OCI-LY1 (cell line): ENCODE measurements around the gene RNGTT.

Experiments used
- EZH2 ChIP-seq: fragments of 200-600 bp; sonication (generic), shearing (Covaris generic); IDR thresholded peaks from 2 replicates; pipeline ENCODE4 v1.8.0; 2017; ENCODE audit warnings: borderline replicate concordance, mixed run types, mild to moderate bottlenecking, antibody characterized with exemption, low read length, moderate library complexity, mixed read lengths
- TF ChIP-seq, protein P1 (sequence below): fragments of 200-600 bp; sonication (generic), shearing (Covaris generic); IDR thresholded peaks from 2 replicates; pipeline ENCODE4 v1.5.1; 2017; ENCODE audit warnings: mild to moderate bottlenecking, antibody characterized with exemption, low read length, moderate library complexity, mixed read lengths

DNA sequence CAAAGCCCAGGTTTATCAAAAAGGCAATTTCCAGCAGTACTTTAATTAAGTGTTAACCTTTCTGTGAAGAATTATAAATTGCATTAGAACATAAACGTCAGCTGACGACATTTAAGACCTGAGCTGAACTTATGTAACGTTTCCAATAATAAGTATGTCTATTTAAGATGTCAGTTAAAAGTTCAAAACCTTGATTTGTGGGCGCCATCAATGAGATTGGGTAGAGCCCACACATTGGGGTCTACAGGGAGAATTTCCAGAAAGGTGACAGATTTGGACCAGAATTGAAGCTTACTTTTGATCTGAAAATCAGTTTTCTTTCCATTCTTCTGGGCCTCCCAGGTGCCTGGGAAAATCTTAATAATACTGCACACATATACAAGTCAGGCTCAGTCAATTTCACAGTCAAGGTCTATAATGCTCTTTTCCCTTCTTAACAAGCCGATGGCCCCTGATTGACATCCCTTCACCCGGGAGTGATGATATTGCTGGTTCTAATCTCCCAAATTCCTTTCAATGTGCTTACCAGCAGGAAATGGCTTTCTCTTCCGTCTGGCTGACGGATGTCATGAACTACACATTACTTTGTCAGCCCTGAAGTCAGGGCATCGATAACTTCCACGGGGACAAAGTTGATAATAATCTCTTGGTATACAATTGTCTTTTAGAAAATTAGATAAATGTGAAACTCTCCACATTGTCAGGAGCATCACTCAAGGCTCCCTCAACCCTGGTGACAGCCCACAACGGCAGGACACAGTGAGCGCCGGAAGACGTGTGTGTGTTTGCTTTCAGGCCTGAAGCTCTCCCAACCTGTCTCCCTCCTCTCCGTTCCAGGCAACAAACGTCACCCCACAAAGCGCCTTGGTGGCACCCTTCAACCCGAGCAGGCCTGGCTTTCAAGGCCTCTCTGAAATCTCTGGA lies 400.8 kb downstream of the RNGTT start:
- TF ChIP-seq, protein P1, sequence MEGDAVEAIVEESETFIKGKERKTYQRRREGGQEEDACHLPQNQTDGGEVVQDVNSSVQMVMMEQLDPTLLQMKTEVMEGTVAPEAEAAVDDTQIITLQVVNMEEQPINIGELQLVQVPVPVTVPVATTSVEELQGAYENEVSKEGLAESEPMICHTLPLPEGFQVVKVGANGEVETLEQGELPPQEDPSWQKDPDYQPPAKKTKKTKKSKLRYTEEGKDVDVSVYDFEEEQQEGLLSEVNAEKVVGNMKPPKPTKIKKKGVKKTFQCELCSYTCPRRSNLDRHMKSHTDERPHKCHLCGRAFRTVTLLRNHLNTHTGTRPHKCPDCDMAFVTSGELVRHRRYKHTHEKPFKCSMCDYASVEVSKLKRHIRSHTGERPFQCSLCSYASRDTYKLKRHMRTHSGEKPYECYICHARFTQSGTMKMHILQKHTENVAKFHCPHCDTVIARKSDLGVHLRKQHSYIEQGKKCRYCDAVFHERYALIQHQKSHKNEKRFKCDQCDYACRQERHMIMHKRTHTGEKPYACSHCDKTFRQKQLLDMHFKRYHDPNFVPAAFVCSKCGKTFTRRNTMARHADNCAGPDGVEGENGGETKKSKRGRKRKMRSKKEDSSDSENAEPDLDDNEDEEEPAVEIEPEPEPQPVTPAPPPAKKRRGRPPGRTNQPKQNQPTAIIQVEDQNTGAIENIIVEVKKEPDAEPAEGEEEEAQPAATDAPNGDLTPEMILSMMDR: no peak
- TF ChIP-seq EZH2: no peak
